Mesothelial cell of epicardium (in vitro differentiated cells): ENCODE measurements around the gene TEX53. TPM values are rescaled to one million over a fixed set of nuclear protein-coding genes. Genes with fewer than 3 reads are reported as not detected.

Experiments
- DNase-seq, 2 experiments: peaks; one replicate each; pipeline ENCODE4 v3.0.0; 2021; ENCODE audit warnings: low spot score in 2 of 2; ENCODE audit not compliant: unreplicated experiment in 2 of 2
- H3K27ac Mint-ChIP-seq: 2 replicates; pipeline ENCODE4 v1.8.0; 2021; ENCODE audit warnings: mixed read lengths
- H3K27me3 Mint-ChIP-seq: 2 replicates; pipeline ENCODE4 v1.8.0; 2021; ENCODE audit warnings: low read depth, mixed read lengths
- H3K36me3 Mint-ChIP-seq: 2 replicates; pipeline ENCODE4 v1.8.0; 2021; ENCODE audit warnings: mixed read lengths
- H3K4me1 Mint-ChIP-seq: 2 replicates; pipeline ENCODE4 v1.8.0; 2021; ENCODE audit warnings: mixed read lengths
- H3K4me3 Mint-ChIP-seq: 2 replicates; pipeline ENCODE4 v1.8.0; 2021; ENCODE audit warnings: mild to moderate bottlenecking, moderate library complexity, mixed read lengths
- H3K9me3 Mint-ChIP-seq: 2 replicates; pipeline ENCODE4 v1.8.0; 2021; ENCODE audit warnings: mixed read lengths
- total RNA-seq: library from RNA; stranded (reverse); gene quantifications from 3 replicates; pipeline ENCODE4 v1.2.1, GENCODE V29; 2021
- TF ChIP-seq, protein P1 (sequence below): fragments of 200-600 bp; sonication (generic); IDR thresholded peaks from one replicate; pipeline ENCODE4 v1.5.0; 2021; ENCODE audit warnings: antibody characterized with exemption; ENCODE audit not compliant: unreplicated experiment

TEX53 gene
- total RNA-seq, 1 donor from 2014 or later, result not detected

DNA sequence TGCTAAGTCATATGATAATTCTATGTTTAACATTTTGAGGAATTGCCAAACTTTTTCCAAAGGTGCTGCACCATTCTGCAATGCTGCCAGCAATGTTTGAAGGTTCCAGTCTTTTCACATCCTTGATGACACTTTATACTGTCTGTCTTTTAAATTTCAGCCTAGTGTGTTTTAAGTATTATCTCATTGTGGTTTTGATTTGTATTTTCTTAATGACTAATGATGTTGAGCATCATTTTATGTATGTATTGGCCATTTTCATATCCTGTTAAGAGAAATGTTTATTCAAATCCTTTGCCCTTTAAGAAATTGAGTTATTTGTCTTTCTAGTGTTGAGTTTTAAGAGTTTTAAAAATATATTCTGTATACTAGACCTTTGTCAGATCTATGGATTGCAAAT lies 29.4 kb upstream of the TEX53 start:
- Mint-ChIP-seq H3K36me3 (no peaks in the 10 kb centered on the region), H3K4me1 (no peaks in the 10 kb centered on the region), H3K4me3 (no peak overlapping the region), H3K27me3 (no peaks in the 10 kb centered on the region), H3K27ac (no peak overlapping the region), H3K9me3 (peaks cover 4% of the 10 kb centered on the region)
- no peak for DNase-seq
- TF ChIP-seq, protein P1, sequence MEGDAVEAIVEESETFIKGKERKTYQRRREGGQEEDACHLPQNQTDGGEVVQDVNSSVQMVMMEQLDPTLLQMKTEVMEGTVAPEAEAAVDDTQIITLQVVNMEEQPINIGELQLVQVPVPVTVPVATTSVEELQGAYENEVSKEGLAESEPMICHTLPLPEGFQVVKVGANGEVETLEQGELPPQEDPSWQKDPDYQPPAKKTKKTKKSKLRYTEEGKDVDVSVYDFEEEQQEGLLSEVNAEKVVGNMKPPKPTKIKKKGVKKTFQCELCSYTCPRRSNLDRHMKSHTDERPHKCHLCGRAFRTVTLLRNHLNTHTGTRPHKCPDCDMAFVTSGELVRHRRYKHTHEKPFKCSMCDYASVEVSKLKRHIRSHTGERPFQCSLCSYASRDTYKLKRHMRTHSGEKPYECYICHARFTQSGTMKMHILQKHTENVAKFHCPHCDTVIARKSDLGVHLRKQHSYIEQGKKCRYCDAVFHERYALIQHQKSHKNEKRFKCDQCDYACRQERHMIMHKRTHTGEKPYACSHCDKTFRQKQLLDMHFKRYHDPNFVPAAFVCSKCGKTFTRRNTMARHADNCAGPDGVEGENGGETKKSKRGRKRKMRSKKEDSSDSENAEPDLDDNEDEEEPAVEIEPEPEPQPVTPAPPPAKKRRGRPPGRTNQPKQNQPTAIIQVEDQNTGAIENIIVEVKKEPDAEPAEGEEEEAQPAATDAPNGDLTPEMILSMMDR, result no peak

DNA sequence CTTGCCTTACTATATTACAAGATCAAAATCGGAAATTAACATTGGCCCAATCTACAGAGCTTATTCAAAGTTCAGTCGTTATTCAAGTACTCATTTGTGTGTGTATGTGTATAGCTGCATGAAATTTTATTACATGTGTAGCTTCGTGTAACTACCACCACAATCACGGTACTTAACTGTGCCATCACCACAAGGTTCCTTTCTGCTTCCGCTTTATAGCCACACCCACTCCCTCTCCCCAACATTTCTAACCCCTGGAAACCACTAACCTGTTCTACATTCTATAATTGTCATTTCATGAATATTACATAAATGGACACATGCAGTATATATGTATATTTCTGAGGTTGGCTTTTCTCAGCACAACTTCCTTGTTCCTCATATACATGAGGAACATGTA lies 28.3 kb upstream of the TEX53 start:
- H3K4me3 Mint-ChIP-seq, result no peak overlapping the region
- H3K27me3 Mint-ChIP-seq, result no peaks in the 10 kb centered on the region
- no peaks in the 10 kb centered on the region for H3K36me3 Mint-ChIP-seq
- no peak overlapping the region for H3K27ac Mint-ChIP-seq
- TF ChIP-seq, protein P1, result no peak
- peaks cover 4% of the 10 kb centered on the region for H3K9me3 Mint-ChIP-seq
- H3K4me1 Mint-ChIP-seq, result peaks cover 2% of the 10 kb centered on the region
- DNase-seq, result no peak

DNA sequence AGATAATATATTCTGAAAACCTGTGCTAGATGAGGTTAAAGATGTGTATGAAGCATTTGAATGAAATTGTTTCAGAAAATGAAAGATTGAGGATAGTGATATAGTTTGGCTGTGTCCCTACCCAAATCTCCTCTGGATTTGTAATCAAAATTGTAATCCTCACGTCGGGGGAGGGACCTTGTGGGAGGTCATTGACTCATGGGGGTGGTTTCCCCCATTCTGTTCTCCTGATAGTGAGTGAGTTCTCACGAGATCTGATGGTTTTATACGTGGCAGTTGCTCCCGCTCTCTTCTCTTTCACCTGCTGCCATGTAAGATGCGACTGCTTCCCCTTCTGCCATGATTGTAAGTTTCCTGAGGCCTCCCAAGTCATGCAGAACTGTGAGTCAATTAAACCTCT lies 26.4 kb upstream of the TEX53 start:
- TF ChIP-seq, protein P1, result no peak
- Mint-ChIP-seq H3K4me3 (no peak overlapping the region), H3K27me3 (no peaks in the 10 kb centered on the region), H3K9me3 (peaks cover 4% of the 10 kb centered on the region), H3K4me1 (peaks cover 17% of the 10 kb centered on the region), H3K36me3 (no peaks in the 10 kb centered on the region), H3K27ac (no peak overlapping the region)
- DNase-seq, result no peak

DNA sequence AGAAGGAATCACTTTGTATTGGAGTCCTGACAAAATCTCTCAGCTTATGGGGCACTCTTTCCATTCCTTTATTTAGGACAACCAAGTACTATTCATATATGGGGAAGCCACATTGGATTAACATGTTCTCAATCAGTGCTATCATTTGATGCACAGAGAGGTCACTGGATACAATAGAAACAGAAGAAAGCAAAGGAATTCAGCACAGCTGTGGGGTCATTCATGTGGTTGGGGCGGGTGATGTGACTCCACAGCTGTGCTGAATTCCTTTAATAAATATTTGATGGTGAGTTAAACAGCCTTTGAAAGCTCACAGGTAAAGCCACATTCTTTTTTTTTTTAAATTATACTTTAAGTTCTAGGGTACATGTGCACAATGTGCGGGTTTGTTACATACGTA lies 25.2 kb upstream of the TEX53 start:
- no peak overlapping the region for H3K4me3 Mint-ChIP-seq
- TF ChIP-seq, protein P1, result no peak
- DNase-seq, result no peak
- no peaks in the 10 kb centered on the region for H3K36me3 Mint-ChIP-seq
- H3K27ac Mint-ChIP-seq, result no peak overlapping the region
- H3K9me3 Mint-ChIP-seq, result peaks cover 4% of the 10 kb centered on the region
- no peaks in the 10 kb centered on the region for H3K27me3 Mint-ChIP-seq
- H3K4me1 Mint-ChIP-seq, result peaks cover 28% of the 10 kb centered on the region

DNA sequence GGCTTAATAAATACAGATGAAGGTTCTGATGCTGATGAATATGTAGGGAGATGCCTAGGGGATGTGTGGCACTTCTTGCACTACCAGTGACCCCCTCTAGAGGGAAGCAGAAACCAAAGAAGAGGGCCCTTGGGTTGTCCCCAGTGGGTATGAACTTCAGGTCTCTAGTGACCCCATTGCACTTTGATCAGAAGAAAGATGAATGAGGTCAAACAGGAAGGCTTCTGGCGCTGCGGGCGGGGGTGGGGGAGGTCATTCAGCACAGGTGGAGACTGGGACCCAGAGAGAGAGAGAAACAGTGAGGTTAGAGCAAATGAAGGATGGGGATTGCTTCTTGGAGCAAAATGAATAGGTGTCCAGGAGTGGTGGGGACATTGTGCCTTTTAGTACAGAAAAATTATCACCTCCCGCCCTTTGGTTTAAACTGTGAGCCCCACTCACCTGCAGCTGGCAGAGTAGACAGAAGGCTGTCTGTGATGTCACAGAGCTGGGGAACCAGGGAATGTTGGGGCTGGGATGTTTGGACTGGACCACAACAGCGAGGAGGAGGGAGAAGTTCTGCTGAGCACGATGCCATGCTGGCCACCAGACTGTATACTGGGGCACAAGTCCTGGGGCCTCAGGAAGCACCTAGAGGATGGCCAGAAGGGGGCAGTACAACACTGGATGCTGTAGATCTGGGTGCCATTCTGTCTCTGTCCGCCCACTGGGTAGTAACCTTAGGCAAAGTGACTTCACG lies 24.2 kb upstream of the TEX53 start, which contains the start of gene TEX48:
TEX48 (minus strand) TSS at position 599 of the 739 bp plus-strand sequence. CDS start 10,469 bp downstream, outside the sequence.
- no peak within 1 kb of the TSS for H3K27ac Mint-ChIP-seq
- DNase-seq, result peak in 1 of 2 experiments; percentile 48
- H3K36me3 Mint-ChIP-seq, result no peaks in the 10 kb centered on the region
- H3K9me3 Mint-ChIP-seq, result peaks cover 4% of the 10 kb centered on the region
- TF ChIP-seq, protein P1, result peak; percentile 37
- no peak within 1 kb of the TSS for H3K4me3 Mint-ChIP-seq
- no peaks in the 10 kb centered on the region for H3K27me3 Mint-ChIP-seq
- peaks cover 39% of the 10 kb centered on the region for H3K4me1 Mint-ChIP-seq
